HG02798 (cell line): Measurements from ENCODE around the gene PBX1.
"Not testable (repeated sequence)": the region's sequence is repeated elsewhere in the genome, so short reads cannot be mapped to it uniquely, and the experiment has no call there.

ENCODE experiments used
- ATAC-seq: cut with Tn5 transposase; IDR thresholded peaks from one replicate; pipeline ENCODE4 v1.9.1; 2021; ENCODE audit warnings: mild to moderate bottlenecking; ENCODE audit not compliant: unreplicated experiment, poor library complexity

The PBX1 gene

GRCh38 chr1:164588516-164589341, 29.7 kb downstream of the PBX1 start:
- no peak for ATAC-seq

- ATAC-seq = no peak
These were observed 30.4 kb downstream of the PBX1 start for GRCh38 chr1:164589408-164589807.

DNA sequence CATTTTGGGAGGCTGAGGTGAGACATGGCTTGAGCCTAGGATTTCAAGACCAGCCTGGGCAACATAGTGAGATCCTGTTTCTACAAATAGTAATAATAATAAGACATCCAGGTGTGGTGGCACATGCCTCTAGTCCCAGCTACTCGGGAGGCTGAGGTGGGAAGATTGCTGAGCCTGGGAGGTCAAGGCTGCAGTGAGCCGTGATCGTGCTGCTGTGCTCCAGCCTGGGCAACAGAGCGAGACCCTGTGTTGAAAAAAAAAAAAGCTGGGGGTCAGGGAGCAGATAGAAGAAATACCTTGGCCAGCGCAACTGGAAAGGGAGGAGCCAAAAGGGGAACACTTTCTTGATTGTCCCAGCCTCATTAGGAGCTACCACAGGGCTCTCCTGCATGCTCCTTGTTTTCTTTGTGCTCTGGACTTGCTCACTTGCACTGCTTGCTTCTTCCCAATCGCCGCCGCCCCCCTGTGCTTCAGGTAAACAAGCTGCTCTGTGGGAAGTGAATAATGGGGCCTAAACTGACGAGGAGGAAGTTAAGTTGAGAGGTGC, 31.1 kb downstream of the PBX1 start:
- ATAC-seq = no peak

DNA sequence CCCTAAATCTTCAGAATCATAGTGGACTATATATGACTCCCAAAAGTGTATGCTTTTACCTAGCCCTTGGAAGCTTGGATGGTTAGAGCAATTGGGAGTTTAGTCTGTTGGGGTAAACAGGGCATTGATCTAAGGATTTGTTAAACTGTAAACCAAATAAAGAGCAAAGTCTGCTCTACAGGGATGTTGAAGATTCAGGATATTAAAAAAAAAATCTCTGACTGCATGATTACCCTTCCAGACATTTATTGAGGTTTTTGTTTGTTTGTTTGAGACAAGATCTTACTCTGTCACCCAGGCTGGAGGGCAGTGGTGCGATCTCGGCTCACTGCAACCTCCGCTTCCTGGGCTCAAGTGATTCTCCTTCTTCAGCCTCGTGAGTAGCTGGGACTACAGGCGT, 31.6 kb downstream of the PBX1 start:
- no peak for ATAC-seq

GRCh38 chr1:164591858-164592257, 32.9 kb downstream of the PBX1 start:
- no peak for ATAC-seq

GRCh38 chr1:164592634-164593033, 33.6 kb downstream of the PBX1 start:
- no peak for ATAC-seq

DNA sequence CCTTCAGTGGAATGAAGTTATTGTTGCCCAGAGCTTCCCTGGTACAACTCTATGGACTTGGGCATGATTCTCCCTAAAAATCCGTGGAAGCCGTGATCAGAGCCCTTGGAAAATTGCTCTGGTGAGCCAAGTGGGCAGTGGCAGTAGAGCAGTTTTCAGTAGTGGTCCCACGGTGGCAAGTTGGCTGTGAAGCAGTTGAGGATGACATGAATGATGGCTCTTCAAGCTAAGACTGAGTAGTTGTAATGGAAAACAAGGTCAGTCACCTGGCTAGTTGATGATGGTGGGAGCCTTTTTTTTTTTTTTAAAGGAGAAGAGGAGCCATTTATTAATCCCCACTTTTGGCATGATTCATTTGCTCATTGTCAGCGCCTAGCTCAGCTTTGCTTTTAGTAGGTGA, 36.2 kb downstream of the PBX1 start:
- ATAC-seq = no peak

DNA sequence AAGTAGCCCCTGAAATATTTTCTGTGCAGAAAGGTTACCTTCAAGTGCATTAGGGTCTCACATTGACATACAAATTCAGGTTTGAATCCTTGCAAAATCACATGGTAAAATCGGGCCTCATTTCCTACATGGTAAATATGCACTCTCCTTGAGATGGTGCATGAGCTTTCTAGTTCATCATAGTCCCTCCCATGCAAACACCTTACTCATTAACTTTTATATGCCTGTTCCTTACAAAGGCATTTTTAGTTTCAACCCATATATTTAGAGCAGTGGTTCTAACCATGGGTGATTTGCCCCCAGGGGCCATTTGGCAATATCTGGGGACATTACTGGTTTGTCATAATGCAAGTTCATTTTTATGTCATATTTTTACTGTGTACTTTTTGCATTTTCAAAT, 37.2 kb downstream of the PBX1 start:
- no peak for ATAC-seq

DNA sequence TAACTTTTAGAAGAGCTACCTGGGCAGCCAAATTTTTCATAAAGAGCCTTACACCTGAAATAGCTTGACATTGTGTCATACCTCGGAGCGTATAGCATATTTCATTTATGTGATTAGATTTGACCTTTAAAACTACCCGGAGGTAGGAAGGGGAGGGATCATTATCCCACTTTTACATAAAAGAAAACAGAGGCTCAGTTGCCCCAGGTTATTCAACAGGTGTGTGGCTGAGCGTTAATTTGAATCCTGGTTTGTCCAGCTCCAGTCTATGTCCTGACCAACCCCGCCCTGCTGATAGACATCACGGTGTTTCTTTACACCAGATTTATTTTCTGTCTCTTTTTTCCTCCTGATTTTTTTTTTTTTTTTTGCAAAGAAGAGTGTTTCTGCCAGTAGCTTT, 39.7 kb downstream of the PBX1 start:
- ATAC-seq = no peak

DNA sequence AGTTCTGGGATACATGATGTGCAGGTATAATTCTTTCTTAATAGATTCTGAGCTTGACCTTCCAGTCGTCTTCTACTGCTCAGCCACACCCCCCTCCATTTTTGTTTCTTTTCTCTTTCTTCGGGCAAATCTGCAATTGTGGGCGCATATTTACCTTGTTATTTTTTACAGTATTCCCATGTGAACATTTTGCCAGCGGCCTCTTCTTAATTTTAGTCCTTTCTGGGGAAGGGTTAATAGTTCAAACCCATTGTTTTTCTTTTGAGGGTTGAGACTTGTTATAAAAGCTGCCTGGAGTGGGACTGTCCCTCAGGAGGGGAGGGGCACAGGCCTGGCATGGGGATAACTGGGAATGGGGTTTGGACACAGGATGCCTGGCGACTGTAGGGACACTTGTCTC, 40.3 kb downstream of the PBX1 start:
- ATAC-seq = no peak

DNA sequence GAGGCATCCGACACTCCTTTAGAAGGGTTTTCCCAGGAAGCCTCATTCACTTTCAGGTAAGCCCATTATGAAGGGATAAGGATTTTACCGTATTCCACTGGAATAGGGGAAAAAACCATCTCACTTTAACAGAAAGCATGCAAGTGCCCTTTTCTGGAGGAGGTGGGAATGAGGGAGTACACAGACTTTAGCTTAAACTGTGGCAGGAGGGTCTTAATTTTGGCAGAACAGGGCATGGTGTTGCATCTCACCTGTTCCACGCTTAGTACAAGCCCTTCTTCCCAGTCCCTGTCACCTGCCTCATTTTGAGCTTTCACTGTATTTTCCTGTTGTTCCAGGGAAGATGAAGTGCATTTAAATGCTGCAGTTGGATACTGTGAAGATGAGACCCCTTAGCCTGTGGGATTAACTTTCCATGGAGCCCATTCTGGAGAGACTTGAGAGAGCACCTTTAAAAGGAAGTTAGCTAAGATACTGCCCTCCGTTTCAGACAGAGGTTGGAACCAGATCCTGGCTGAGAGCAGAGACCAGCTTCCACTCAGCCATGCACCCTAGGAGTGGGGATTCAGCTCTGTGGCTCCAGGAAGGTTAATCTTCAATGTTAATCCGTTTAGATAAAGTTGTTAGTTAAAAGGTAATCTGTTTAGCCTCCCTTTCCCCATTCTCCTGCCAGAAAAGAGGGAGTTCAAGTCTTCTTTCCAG, 42.6 kb downstream of the PBX1 start:
- no peak for ATAC-seq

GRCh38 chr1:164602101-164602422, 43.1 kb downstream of the PBX1 start:
- no peak for ATAC-seq

DNA sequence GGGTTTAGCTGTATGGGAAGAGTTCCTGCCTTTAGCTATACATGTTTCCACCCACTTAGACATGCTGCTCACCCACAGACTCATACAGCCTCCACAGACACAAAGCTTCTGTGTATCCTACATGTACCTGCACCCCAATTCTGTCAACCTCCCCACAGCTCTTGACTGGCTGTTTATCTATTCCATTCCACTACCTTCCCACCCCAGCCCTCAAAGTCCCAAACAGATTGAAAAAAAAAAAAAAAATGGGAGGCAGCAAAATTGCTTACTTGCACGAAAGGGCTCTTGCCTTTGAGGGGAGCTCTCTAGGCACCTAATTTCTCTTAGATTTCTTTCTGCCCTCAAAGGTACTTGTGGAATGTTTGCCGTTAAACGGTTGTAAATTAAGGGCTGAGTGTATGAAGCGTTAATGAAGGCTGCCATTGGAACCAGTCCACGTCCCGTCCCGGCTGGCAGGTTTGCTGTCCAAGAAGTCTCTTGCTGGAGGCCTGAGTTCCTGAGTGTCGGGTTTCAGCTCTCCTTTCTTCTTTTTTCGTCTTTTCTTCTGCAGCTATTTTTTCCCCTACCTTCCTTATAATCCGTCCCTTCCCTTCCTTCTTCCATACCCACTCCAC, 43.6 kb downstream of the PBX1 start:
- ATAC-seq = no peak

- not testable (repeated sequence) for ATAC-seq
These were observed 44.8 kb downstream of the PBX1 start for GRCh38 chr1:164603805-164604204.

DNA sequence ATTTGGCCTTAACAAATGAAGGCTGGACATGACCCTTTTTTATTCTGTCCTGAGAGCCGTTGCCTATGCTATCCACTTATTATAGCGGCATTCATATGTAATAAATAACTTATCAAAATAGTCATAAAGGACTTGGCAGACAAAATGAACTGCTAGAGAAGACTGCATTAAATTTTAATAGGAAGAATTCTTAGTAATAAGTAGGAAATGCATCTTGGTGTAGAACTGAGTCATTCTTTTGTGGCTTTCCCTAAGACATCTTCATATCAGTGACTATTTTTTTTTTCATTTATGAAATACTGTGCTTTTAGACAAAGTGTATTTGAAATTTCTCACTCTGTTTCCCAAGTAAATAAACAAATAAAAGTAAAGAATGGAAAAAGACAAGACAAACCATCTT, 45.6 kb downstream of the PBX1 start:
- ATAC-seq = no peak

GRCh38 chr1:164605254-164606091, 46.5 kb downstream of the PBX1 start:
- no peak for ATAC-seq

GRCh38 chr1:164607351-164607750, 48.4 kb downstream of the PBX1 start:
- no peak for ATAC-seq

- no peak for ATAC-seq
These were observed 49.7 kb downstream of the PBX1 start for GRCh38 chr1:164608651-164609057.

DNA sequence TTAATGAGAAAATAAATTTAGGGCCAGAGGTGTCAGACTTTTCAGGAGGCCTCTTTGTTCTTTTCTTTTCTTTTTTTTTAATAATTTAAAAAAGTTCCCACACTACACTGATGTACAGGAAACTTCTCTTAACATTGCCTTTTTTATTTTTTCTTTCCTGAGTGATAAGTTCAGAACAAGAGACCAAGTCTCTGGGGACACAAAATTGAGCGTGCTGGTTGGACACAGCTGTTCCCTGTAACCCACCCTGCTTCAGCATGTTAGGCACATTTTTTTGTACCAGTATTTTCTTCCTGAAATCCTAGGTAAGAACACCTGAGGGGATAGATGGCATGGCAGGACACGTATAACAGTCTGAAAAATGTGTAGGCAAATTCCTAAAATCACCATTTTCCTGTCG, 50.1 kb downstream of the PBX1 start:
- no peak for ATAC-seq

- ATAC-seq = no peak
These were observed 51.7 kb downstream of the PBX1 start for GRCh38 chr1:164610538-164611222.
